Measurements from ENCODE around the gene MTCH2.

Gene MTCH2

GRCh38 chr11:47661245-47661644 lies 18.9 kb upstream of the MTCH2 start:
- no peak for DNase-seq (ENCODE audit: extremely low spot score)
- ChIA-PET CTCF (no interaction called here), POLR2A (no interaction called here)
- no peak for TF ChIP-seq CTCF (IDR thresholded peaks at IDR 0.05; ENCODE audit: control extremely low read depth, extremely low read depth, low read depth, missing control alignments)

GRCh38 chr11:47659276-47659675 lies 16.9 kb upstream of the MTCH2 start:
- POLR2A ChIA-PET: no interaction called here
- TF ChIP-seq CTCF (IDR thresholded peaks at IDR 0.05; ENCODE audit: control extremely low read depth, extremely low read depth, low read depth, missing control alignments): no peak
- no peak for DNase-seq (ENCODE audit: extremely low spot score)
- CTCF ChIA-PET: no interaction called here

GRCh38 chr11:47656260-47656885 lies 14.0 kb upstream of the MTCH2 start:
- ChIA-PET CTCF (no interaction called here), POLR2A (no interaction called here)
- TF ChIP-seq CTCF (IDR thresholded peaks at IDR 0.05; ENCODE audit: control extremely low read depth, extremely low read depth, low read depth, missing control alignments): no peak
- DNase-seq (ENCODE audit: extremely low spot score): no peak

GRCh38 chr11:47651818-47652469 lies 9.6 kb upstream of the MTCH2 start:
- TF ChIP-seq CTCF (IDR thresholded peaks at IDR 0.05; ENCODE audit: control extremely low read depth, extremely low read depth, low read depth, missing control alignments): no peak
- ChIA-PET CTCF (interaction anchor here (0.7 to 2.0 kb wide), 3 partner anchors 8 to 78 kb away, joined by 3 to 7 read pairs (median 3); no protein-coding TSS in a partner anchor), POLR2A (interaction anchor here (0.7 kb wide), 1 partner anchor 259 kb away, joined by 4 read pairs; no protein-coding TSS in a partner anchor)
- DNase-seq (ENCODE audit: extremely low spot score): no peak

- no peak for DNase-seq (ENCODE audit: extremely low spot score)
- ChIA-PET CTCF (interaction anchor here (1.6 kb wide), 1 partner anchor 16 kb away, joined by 5 read pairs; no protein-coding TSS in a partner anchor), POLR2A (no interaction called here)
- no peak for TF ChIP-seq CTCF (IDR thresholded peaks at IDR 0.05; ENCODE audit: control extremely low read depth, extremely low read depth, low read depth, missing control alignments)
These were observed 6.9 kb upstream of the MTCH2 start for GRCh38 chr11:47649276-47649675.

DNA sequence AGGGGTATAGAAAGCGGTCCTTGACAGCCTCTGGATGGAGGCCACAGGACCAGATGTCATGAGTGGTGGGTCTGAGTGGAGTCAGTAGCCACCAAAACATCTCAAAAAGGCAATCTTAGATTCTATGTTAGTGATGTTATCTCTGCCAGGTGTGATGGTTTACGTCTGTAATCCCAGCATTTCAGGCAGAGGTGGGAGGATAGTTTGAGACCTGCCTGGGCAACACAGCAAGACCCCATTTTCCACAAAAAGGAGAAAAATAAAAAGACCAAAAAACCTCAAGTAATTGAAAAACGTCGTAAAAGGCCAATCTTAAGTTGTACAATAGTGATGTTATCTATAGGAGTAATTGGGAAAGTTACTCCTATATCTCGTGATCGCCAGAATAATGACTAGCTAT lies 3.7 kb upstream of the MTCH2 start:
- ChIA-PET POLR2A (no interaction called here), CTCF (no interaction called here)
- TF ChIP-seq CTCF (IDR thresholded peaks at IDR 0.05; ENCODE audit: control extremely low read depth, extremely low read depth, low read depth, missing control alignments): no peak
- DNase-seq (ENCODE audit: extremely low spot score): no peak
